Thoracic aorta (tissue), 2 donors: ENCODE measurements around the gene SLC22A17. TPM values are rescaled to one million over a fixed set of nuclear protein-coding genes. Genes with fewer than 3 reads are reported as not detected.

Source experiments
- ATAC-seq: fragments of 150-250 bp; one replicate; pipeline ENCODE4 v1.8.0; 2017; ENCODE audit warnings: low read depth; ENCODE audit not compliant: insufficient number of reproducible peaks, low FRiP score
- DNase-seq: peaks from one replicate; pipeline ENCODE4 v3.0.0-alpha.2; 2020; ENCODE audit warnings: low spot score
- H3K27ac ChIP-seq, 2 donors: fragments of 200-600 bp; sonication (generic); 1 replicate in 1 of 2; 2 replicates in 1 of 2; pipeline ENCODE4 v1.5.1; 2016; ENCODE audit warnings: mild to moderate bottlenecking in 2 of 2, moderate library complexity in 2 of 2
- H3K27me3 ChIP-seq: fragments of 200-600 bp; sonication (generic); replicated peaks from 2 replicates; pipeline ENCODE4 v1.6.0; 2016; ENCODE audit warnings: mild to moderate bottlenecking; ENCODE audit not compliant: insufficient read depth
- H3K36me3 ChIP-seq: fragments of 200-600 bp; sonication (generic); one replicate; pipeline ENCODE4 v1.5.1; 2016
- H3K4me1 ChIP-seq, 2 donors: fragments of 200-600 bp; sonication (generic); 1 replicate in 1 of 2; 2 replicates in 1 of 2; pipeline versions ENCODE4 v1.5.1 to v1.6.0; 2016; ENCODE audit warnings: low read depth in 2 of 2, mild to moderate bottlenecking in 1 of 2; ENCODE audit not compliant: control insufficient read depth in 1 of 2
- H3K4me3 ChIP-seq: fragments of 200-600 bp; sonication (generic); 2 replicates; pipeline ENCODE4 v1.5.1; 2016; ENCODE audit warnings: mild to moderate bottlenecking
- H3K9me3 ChIP-seq: fragments of 200-600 bp; sonication (generic); 2 replicates; pipeline ENCODE4 v1.5.1; 2016
- total RNA-seq, 2 donors: library from RNA; depleted of rRNA; stranded (reverse); fragments of >200 nt; gene quantifications; one replicate each; pipeline versions ENCODE4 v1.1.0 to v1.2.3, GENCODE V29; 2016
- TF ChIP-seq, protein P1 (sequence below): fragments of 200-600 bp; sonication (generic); IDR thresholded peaks from one replicate; pipeline ENCODE4 v1.5.1; 2019; ENCODE audit warnings: antibody characterized with exemption

SLC22A17 gene
- total RNA-seq, 2 donors from 2014 or later: 55.1 to 72.3 TPM

DNA sequence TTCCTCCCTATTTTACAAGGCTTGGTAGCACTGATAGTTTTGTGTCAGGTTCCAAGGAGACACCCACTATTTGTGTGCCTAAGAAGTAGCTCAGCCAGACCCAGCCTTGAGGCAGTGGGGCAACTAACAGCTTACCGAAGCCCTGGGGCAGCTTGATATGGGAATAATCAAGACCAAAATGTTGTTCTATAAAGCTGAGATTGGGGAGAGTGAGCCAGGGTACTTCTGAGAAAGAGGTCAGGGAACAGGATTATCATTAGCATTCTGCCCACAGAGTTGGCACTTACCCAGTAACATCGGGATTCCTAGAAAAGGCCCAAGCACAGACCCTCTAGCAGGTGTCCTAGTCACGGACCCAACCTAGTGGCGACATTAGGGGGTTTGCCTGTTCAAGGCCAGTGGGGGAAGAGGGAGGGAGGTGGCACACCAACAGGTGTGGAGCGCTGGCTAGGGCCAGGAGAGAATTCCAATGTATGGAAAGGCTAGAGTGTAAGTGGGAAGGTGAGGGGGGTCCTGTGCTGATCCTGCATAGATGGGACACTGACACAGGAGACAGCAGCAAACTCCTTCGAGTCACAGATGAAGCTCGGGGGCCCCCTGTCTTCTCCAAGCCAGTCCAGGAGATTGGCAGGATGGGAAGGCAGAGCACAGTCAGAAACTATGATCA lies 54.9 kb downstream of the SLC22A17 start:
- no peak overlapping the region for H3K27ac ChIP-seq
- ATAC-seq (no peak), DNase-seq (no peak)
- no peak overlapping the region for H3K4me3 ChIP-seq
- H3K27me3 ChIP-seq: no peaks in the 10 kb centered on the region
- H3K9me3 ChIP-seq: no peaks in the 10 kb centered on the region
- H3K4me1 ChIP-seq: peaks cover 5 to 30% of the 10 kb centered on the region in 2 donors
- H3K36me3 ChIP-seq: no peaks in the 10 kb centered on the region
- TF ChIP-seq, protein P1, sequence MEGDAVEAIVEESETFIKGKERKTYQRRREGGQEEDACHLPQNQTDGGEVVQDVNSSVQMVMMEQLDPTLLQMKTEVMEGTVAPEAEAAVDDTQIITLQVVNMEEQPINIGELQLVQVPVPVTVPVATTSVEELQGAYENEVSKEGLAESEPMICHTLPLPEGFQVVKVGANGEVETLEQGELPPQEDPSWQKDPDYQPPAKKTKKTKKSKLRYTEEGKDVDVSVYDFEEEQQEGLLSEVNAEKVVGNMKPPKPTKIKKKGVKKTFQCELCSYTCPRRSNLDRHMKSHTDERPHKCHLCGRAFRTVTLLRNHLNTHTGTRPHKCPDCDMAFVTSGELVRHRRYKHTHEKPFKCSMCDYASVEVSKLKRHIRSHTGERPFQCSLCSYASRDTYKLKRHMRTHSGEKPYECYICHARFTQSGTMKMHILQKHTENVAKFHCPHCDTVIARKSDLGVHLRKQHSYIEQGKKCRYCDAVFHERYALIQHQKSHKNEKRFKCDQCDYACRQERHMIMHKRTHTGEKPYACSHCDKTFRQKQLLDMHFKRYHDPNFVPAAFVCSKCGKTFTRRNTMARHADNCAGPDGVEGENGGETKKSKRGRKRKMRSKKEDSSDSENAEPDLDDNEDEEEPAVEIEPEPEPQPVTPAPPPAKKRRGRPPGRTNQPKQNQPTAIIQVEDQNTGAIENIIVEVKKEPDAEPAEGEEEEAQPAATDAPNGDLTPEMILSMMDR: no peak

DNA sequence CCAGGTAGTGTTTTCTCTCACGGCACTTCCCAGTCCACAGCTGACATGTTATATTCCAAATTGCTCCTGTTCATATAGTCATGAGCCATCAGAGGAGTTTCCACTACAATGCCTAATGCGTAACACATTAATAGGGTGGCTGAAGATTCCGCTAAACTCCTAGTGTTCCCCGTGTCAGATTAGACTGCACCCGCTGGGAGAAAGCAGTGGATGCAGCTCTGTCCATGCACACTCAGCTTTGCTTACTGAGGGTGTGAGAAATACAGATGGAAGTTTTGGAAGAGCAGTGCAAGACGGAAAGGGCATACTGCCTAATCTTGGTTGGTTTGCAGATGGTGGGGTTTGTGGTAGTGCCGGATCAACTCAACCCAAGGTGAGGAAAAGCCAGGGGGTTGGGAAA lies 55.6 kb downstream of the SLC22A17 start:
- Histone ChIP-seq H3K36me3 (no peaks in the 10 kb centered on the region), H3K4me1 (peaks cover 5 to 29% of the 10 kb centered on the region in 2 donors), H3K4me3 (no peak overlapping the region), H3K9me3 (no peaks in the 10 kb centered on the region), H3K27ac (no peak overlapping the region), H3K27me3 (no peaks in the 10 kb centered on the region)
- TF ChIP-seq, protein P1: no peak
- ATAC-seq: no peak
- DNase-seq: no peak

Other genes starting within 250 kb of the SLC22A17 start
- 1 to 10 TPM in 1 of 2 donors, not detected in 1; 1.1 TPM for gene CIROP, start 247.9 kb downstream of the SLC22A17 start, total RNA-seq
- gene CEBPE, start 233.6 kb downstream of the SLC22A17 start, total RNA-seq: not detected
- 10 to 100 TPM; 18.4 to 28.0 TPM for gene SLC7A8, start 169.2 kb downstream of the SLC22A17 start, total RNA-seq
- gene RNF212B, start 115.0 kb downstream of the SLC22A17 start, total RNA-seq: not detected
- gene HOMEZ, start 66.8 kb downstream of the SLC22A17 start, total RNA-seq: 1 to 10 TPM; 4.6 to 6.2 TPM
- 1 to 10 TPM; 8.7 TPM for gene PPP1R3E, start 50.0 kb downstream of the SLC22A17 start, total RNA-seq
- gene BCL2L2, start 46.1 kb downstream of the SLC22A17 start, total RNA-seq: 10 to 100 TPM; 50.6 to 74.4 TPM
- gene PABPN1, start 31.4 kb downstream of the SLC22A17 start, total RNA-seq: 10 to 100 TPM; 44.8 to 54.9 TPM
- gene EFS, start 12.3 kb upstream of the SLC22A17 start, total RNA-seq: 10 to 100 TPM; 23.3 to 38.2 TPM
- not detected for gene IL25, start 19.9 kb upstream of the SLC22A17 start, total RNA-seq
- 1 to 10 TPM in 1 of 2 donors, not detected in 1; 2.6 TPM for gene CMTM5, start 24.2 kb upstream of the SLC22A17 start, total RNA-seq
- gene MYH6, start 55.4 kb upstream of the SLC22A17 start, total RNA-seq: not detected
- gene MYH7, start 82.8 kb upstream of the SLC22A17 start, total RNA-seq: under 1 TPM in 1 of 2 donors, not detected in 1; 0.81 TPM
- 10 to 100 TPM; 29.1 to 46.3 TPM for gene NGDN, start 116.8 kb upstream of the SLC22A17 start, total RNA-seq
- 1 to 10 TPM in 1 of 2 donors, under 1 TPM in 1; 0.49 to 1.5 TPM for gene ZFHX2, start 198.9 kb upstream of the SLC22A17 start, total RNA-seq
- 10 to 100 TPM; 17.8 to 30.9 TPM for gene THTPA, start 203.4 kb upstream of the SLC22A17 start, total RNA-seq
- 10 to 100 TPM; 36.4 to 61.7 TPM for gene AP1G2, start 214.9 kb upstream of the SLC22A17 start, total RNA-seq
- 1 to 10 TPM in 1 of 2 donors, not detected in 1; 1.3 TPM for gene JPH4, start 225.9 kb upstream of the SLC22A17 start, total RNA-seq